SU-DHL-6 (cell line): ENCODE results near the gene ANKRD33.

Source experiments
- CTCF ChIP-seq: fragments of 200-600 bp; sonication (generic); IDR thresholded peaks from one replicate; pipeline ENCODE4 v1.5.1; 2017; ENCODE audit warnings: antibody characterized with exemption, mild to moderate bottlenecking, low read length, moderate library complexity; ENCODE audit not compliant: insufficient read depth, poor library complexity, severe bottlenecking
- EZH2phosphoT487 ChIP-seq: fragments of 200-600 bp; sonication (generic), shearing (Covaris generic); conservative IDR thresholded peaks from 2 replicates; pipeline ENCODE4 v1.6.1; 2018; ENCODE audit warnings: mild to moderate bottlenecking, antibody characterized with exemption, low read length, moderate library complexity, mixed read lengths

GRCh38 chr12:51922762-51923505, 35.0 kb downstream of the ANKRD33 start:
- TF ChIP-seq CTCF (no peak), EZH2phosphoT487 (no peak)
